Fibroblast of skin of right quadriceps (primary cell): ENCODE measurements around the gene PATE4.

Experiments
- DNase-seq: peaks from one replicate; pipeline ENCODE4 v3.0.0-alpha.2; 2013

PATE4 gene

GRCh38 chr11:125887373-125888324 lies 54.5 kb downstream of the PATE4 start, which contains the start of gene HYLS1:
TSS of gene HYLS1 (plus strand) at chr11:125887668. CDS start at chr11:125899369, 11,701 bp downstream.
- DNase-seq, result peak; percentile 96
